Progenitor cell of endocrine pancreas (in vitro differentiated cells): Measurements from ENCODE around the gene MYBPC3. TPM values are rescaled to one million over a fixed set of nuclear protein-coding genes. Genes with fewer than 3 reads are reported as not detected.
A peak's percentile ranks its signal among the peaks of the same experiment; 100 is the strongest.

Experiments
- DNase-seq: peaks from one replicate; pipeline ENCODE4 v3.0.0; 2021; ENCODE audit warnings: low spot score; ENCODE audit not compliant: unreplicated experiment
- H3K27ac Mint-ChIP-seq: 2 replicates; pipeline ENCODE4 v1.8.0; 2021; ENCODE audit warnings: mild to moderate bottlenecking, moderate library complexity, mixed read lengths
- H3K27me3 Mint-ChIP-seq: 2 replicates; pipeline ENCODE4 v1.8.0; 2021; ENCODE audit warnings: mixed read lengths
- H3K36me3 Mint-ChIP-seq: 2 replicates; pipeline ENCODE4 v1.8.0; 2022; ENCODE audit warnings: mixed read lengths; ENCODE audit not compliant: insufficient read depth
- H3K4me1 Mint-ChIP-seq: 2 replicates; pipeline ENCODE4 v1.8.0; 2021; ENCODE audit warnings: low read depth, mixed read lengths
- H3K4me3 Mint-ChIP-seq: 2 replicates; pipeline ENCODE4 v1.8.0; 2021; ENCODE audit warnings: low read depth, mild to moderate bottlenecking, moderate library complexity, mixed read lengths
- H3K9me3 Mint-ChIP-seq: 2 replicates; pipeline ENCODE4 v1.8.0; 2021; ENCODE audit warnings: low read depth, mixed read lengths
- total RNA-seq: library from RNA; stranded (reverse); gene quantifications from 2 replicates; pipeline ENCODE4 v1.2.1, GENCODE V29; 2021
- TF ChIP-seq, protein P1 (sequence below): fragments of 200-600 bp; sonication (generic); IDR thresholded peaks from one replicate; pipeline ENCODE4 v1.5.0; 2021; ENCODE audit warnings: antibody characterized with exemption, mild to moderate bottlenecking; ENCODE audit not compliant: unreplicated experiment

Gene MYBPC3
- total RNA-seq, 1 donor from 2014 or later = 0.10 TPM

DNA sequence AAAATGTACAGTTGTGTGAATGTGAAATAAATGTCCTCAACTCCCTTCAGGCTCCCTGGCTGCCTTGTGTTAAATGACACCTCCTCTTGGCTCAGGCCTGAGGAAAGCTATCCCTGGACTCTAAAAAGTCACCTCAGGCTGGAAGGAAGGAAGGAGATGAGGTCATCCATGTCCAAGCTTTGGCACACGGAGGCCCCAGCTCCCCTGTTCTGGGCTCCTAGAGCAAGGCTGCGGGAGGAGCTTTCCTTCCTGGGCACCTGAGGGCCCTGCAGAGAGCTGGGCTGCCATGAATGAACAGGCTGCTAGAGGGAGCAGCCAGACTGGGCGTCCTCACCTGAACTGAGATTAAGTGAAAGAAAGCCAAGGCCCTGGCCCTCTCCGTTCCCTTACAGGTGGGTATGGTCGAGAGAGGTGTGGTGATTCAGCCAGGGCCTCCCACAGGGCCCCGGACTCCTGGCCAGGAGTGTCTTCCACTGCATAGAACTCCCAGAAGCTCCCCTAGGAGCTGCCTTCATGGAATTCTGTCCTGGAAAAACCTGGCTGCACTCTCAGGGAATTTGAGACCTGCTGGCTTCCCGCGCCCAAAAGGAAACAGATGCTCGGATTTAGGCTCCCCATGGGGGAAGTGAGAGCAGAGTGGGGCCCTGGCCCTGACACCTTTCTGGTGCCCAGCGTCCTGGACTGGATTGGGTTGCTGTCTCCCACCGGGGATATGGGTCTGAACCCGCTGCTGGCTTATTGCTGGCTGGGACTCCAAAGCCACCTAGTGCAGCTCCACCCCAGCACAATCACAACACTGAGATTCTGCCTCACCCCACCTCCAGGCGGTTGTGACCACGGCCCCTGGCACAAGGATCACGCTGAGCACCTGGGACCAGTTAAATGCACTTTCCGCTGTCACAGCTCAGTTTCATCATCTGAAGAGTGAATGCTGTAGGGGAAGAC lies 22.2 kb downstream of the MYBPC3 start:
- Mint-ChIP-seq H3K27ac (no peak overlapping the region), H3K27me3 (no peaks in the 10 kb centered on the region), H3K4me1 (peaks cover 2% of the 10 kb centered on the region), H3K4me3 (no peak overlapping the region), H3K36me3 (peaks cover 4% of the 10 kb centered on the region), H3K9me3 (no peaks in the 10 kb centered on the region)
- TF ChIP-seq, protein P1, sequence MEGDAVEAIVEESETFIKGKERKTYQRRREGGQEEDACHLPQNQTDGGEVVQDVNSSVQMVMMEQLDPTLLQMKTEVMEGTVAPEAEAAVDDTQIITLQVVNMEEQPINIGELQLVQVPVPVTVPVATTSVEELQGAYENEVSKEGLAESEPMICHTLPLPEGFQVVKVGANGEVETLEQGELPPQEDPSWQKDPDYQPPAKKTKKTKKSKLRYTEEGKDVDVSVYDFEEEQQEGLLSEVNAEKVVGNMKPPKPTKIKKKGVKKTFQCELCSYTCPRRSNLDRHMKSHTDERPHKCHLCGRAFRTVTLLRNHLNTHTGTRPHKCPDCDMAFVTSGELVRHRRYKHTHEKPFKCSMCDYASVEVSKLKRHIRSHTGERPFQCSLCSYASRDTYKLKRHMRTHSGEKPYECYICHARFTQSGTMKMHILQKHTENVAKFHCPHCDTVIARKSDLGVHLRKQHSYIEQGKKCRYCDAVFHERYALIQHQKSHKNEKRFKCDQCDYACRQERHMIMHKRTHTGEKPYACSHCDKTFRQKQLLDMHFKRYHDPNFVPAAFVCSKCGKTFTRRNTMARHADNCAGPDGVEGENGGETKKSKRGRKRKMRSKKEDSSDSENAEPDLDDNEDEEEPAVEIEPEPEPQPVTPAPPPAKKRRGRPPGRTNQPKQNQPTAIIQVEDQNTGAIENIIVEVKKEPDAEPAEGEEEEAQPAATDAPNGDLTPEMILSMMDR = no peak
- no peak for DNase-seq

DNA sequence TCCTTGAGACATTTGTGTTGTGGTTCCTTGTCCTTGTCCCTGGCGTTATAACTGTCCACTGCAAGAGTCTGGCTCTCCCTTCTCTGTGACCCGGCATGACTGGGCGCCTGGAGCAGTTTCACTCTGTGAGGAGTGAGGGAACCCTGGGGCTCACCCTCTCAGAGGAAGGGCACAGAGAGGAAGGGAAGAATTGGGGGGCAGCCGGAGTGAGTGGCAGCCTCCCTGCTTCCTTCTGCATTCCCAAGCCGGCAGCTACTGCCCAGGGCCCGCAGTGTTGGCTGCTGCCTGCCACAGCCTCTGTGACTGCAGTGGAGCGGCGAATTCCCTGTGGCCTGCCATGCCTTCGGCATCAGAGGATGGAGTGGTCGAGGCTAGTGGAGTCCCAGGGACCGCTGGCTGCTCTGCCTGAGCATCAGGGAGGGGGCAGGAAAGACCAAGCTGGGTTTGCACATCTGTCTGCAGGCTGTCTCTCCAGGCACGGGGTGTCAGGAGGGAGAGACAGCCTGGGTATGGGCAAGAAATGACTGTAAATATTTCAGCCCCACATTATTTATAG lies 23.0 kb downstream of the MYBPC3 start:
- no peak overlapping the region for H3K4me3 Mint-ChIP-seq
- no peak overlapping the region for H3K27ac Mint-ChIP-seq
- TF ChIP-seq, protein P1 = no peak
- DNase-seq = no peak
- no peaks in the 10 kb centered on the region for H3K9me3 Mint-ChIP-seq
- no peaks in the 10 kb centered on the region for H3K27me3 Mint-ChIP-seq
- H3K4me1 Mint-ChIP-seq = peaks cover 2% of the 10 kb centered on the region
- peaks cover 6% of the 10 kb centered on the region for H3K36me3 Mint-ChIP-seq

DNA sequence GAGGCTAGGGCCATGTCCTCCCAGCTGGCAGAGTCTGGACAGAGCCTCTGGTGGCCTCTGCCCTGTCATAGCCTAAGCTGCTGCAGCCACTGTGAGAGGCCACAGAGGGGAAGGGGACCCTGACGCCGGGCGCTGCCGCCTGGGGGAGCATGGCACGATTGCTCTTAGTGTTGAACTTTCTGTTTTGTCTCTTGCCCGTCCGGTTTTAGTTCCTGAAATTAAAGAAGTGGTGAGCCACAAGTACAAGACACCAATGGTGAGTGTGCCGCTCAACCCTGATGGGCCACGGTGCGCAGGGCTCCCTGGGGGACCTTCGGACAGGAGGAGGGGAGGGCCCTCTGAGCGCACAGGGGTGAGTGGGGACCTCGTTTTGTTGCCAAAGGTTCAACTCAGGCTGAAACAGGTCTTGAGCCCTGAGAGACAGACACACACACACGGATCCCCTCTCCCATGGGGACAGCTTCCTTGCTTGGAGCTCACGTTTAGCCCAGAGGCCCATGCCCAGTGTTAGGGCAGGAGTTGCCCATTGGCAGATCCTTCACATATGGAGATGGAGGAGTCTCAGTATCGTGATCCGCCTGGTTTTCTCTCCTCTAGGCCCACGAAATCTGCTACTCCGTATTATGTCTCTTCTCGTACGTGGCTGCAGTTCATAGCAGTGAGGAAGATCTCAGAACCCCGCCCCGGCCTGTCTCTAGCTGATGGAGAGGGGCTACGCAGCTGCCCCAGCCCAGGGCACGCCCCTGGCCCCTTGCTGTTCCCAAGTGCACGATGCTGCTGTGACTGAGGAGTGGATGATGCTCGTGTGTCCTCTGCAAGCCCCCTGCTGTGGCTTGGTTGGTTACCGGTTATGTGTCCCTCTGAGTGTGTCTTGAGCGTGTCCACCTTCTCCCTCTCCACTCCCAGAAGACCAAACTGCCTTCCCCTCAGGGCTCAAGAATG lies 23.8 kb downstream of the MYBPC3 start:
- Mint-ChIP-seq H3K4me1 (peaks cover 2% of the 10 kb centered on the region), H3K9me3 (no peaks in the 10 kb centered on the region), H3K4me3 (no peak overlapping the region), H3K27ac (no peak overlapping the region), H3K27me3 (no peaks in the 10 kb centered on the region), H3K36me3 (peaks cover 6% of the 10 kb centered on the region)
- no peak for DNase-seq
- TF ChIP-seq, protein P1 = no peak

DNA sequence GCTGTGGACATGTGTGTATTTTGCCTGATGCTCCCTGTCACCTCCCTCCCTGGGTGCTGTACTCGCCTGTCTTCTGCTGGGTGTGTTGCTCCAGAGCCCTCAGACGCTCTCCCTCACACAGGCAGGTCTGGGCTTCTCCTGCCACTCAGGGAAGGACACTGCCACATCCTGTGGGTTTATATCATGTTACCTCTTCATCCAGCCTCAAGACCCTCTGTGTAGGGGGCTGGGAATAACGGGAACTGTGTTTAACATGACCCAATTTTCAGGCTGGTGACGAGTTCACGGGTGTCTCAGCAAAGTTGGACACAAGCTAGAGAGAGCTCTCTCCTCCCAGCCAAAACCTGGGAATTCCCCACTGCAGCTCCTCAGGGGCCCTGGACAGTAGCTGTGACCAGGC lies 24.6 kb downstream of the MYBPC3 start:
- TF ChIP-seq, protein P1 = no peak
- Mint-ChIP-seq H3K9me3 (no peaks in the 10 kb centered on the region), H3K36me3 (peaks cover 6% of the 10 kb centered on the region), H3K27ac (peak overlapping the region; percentile 52), H3K4me3 (no peak overlapping the region), H3K4me1 (peaks cover 2% of the 10 kb centered on the region), H3K27me3 (no peaks in the 10 kb centered on the region)
- no peak for DNase-seq

DNA sequence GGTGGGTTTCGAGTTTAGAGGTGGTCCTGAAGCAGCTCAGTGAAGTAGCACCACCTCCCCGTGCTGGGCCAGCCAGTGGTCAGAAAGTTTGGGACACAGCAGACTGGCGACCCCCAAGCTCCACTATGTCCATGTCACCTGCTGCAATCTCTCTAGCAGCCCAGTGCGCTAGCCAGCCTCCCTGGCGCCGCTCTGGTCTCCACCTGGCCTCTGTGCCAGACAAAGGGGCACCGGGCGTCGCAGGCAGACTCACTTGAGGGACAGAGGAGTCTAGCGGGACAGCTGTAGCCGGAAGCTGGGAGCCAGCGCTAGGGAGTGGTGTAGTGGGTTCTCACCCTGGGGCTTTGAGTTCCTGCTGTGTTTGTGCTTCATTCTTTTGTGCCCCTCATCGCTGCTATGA lies 25.5 kb downstream of the MYBPC3 start:
- Mint-ChIP-seq H3K9me3 (no peaks in the 10 kb centered on the region), H3K36me3 (peaks cover 8% of the 10 kb centered on the region), H3K27ac (no peak overlapping the region), H3K4me1 (no peaks in the 10 kb centered on the region), H3K27me3 (no peaks in the 10 kb centered on the region), H3K4me3 (no peak overlapping the region)
- DNase-seq = no peak
- TF ChIP-seq, protein P1 = no peak
